ENCODE measurements around the gene DSP.

GRCh38 chr6:7558781-7559180 lies 17.3 kb downstream of the DSP start:
- TF ChIP-seq CTCF (conservative IDR thresholded peaks at IDR 0.05; ENCODE audit: low read length) (no peak), EZH2phosphoT487 (IDR thresholded peaks at IDR 0.05; ENCODE audit: borderline replicate concordance) (no peak)

All from Loucy (cell line).